Neural progenitor cell (in vitro differentiated cells): ENCODE results near the gene UVSSA. TPM values are rescaled to one million over a fixed set of nuclear protein-coding genes. Genes with fewer than 3 reads are reported as not detected.

Experiments used
- DNase-seq: peaks from one replicate; pipeline ENCODE4 v3.0.0-alpha.2; 2016; ENCODE audit warnings: low spot score
- H2AFZ ChIP-seq: fragments of 200-600 bp; sonication (generic); replicated peaks from 2 replicates; pipeline ENCODE4 v1.6.1; 2016; ENCODE audit warnings: antibody characterized with exemption
- H3F3A ChIP-seq: fragments of 200-600 bp; sonication (generic); 2 replicates; pipeline ENCODE4 v1.6.1; 2016; ENCODE audit warnings: antibody characterized with exemption, low read depth
- H3K27ac ChIP-seq: fragments of 200-600 bp; sonication (generic); 2 replicates; pipeline ENCODE4 v1.5.1; 2016; ENCODE audit warnings: mild to moderate bottlenecking
- H3K27me3 ChIP-seq: fragments of 200-600 bp; sonication (generic); 2 replicates; pipeline ENCODE4 v1.6.1; 2016; ENCODE audit warnings: mild to moderate bottlenecking, moderate library complexity
- H3K36me3 ChIP-seq: fragments of 200-600 bp; sonication (generic); 2 replicates; pipeline ENCODE4 v1.5.1; 2016
- H3K4me1 ChIP-seq: fragments of 200-600 bp; sonication (generic); 2 replicates; pipeline ENCODE4 v1.6.1; 2016; ENCODE audit warnings: mixed run types
- H3K4me2 ChIP-seq: fragments of 200-600 bp; sonication (generic); 2 replicates; pipeline ENCODE4 v1.6.1; 2016
- H3K4me3 ChIP-seq: fragments of 200-600 bp; sonication (generic); 2 replicates; pipeline ENCODE4 v1.5.1; 2016
- H3K79me2 ChIP-seq: fragments of 200-600 bp; sonication (generic); 2 replicates; pipeline ENCODE4 v1.6.1; 2016; ENCODE audit warnings: low read depth
- H3K9ac ChIP-seq: fragments of 200-600 bp; sonication (generic); 2 replicates; pipeline ENCODE4 v1.6.1; 2016
- H3K9me3 ChIP-seq: fragments of 200-600 bp; sonication (generic); 2 replicates; pipeline ENCODE4 v1.5.1; 2016; ENCODE audit warnings: low read depth
- H4K20me1 ChIP-seq: fragments of 200-600 bp; sonication (generic); 2 replicates; pipeline ENCODE4 v1.6.1; 2016; ENCODE audit warnings: low read depth
- H3K27ac Mint-ChIP-seq: 3 replicates; pipeline ENCODE4 v1.8.0; 2021; ENCODE audit warnings: mixed read lengths
- H3K27me3 Mint-ChIP-seq: 2 replicates; pipeline ENCODE4 v1.8.0; 2022; ENCODE audit warnings: low read depth, mild to moderate bottlenecking, inconsistent platforms, moderate library complexity, mixed read lengths; ENCODE audit not compliant: insufficient read depth
- H3K36me3 Mint-ChIP-seq: 3 replicates; pipeline ENCODE4 v1.8.0; 2021; ENCODE audit warnings: mixed read lengths
- H3K4me1 Mint-ChIP-seq: 3 replicates; pipeline ENCODE4 v1.8.0; 2021; ENCODE audit warnings: mixed read lengths
- H3K4me3 Mint-ChIP-seq: 3 replicates; pipeline ENCODE4 v1.8.0; 2021; ENCODE audit warnings: mild to moderate bottlenecking, moderate library complexity, mixed read lengths
- H3K9me3 Mint-ChIP-seq: 3 replicates; pipeline ENCODE4 v1.8.0; 2020; ENCODE audit warnings: mixed read lengths
- EZH2 ChIP-seq: fragments of 200-600 bp; sonication (generic); IDR thresholded peaks from 2 replicates; pipeline ENCODE4 v1.6.1; 2017; ENCODE audit warnings: antibody characterized with exemption, mild to moderate bottlenecking, moderate library complexity
- EZH2phosphoT487 ChIP-seq: fragments of 200-600 bp; sonication (generic); IDR thresholded peaks from 2 replicates; pipeline ENCODE4 v1.6.1; 2017; ENCODE audit warnings: antibody characterized with exemption
- total RNA-seq: library from RNA; depleted of rRNA; stranded (reverse); fragments of >200 nt; gene quantifications from 2 replicates; pipeline ENCODE4 v1.2.3, GENCODE V29; 2015; ENCODE audit warnings: low replicate concordance
- TF ChIP-seq, protein P1 (sequence below): fragments of 200-600 bp; sonication (generic); IDR thresholded peaks from 2 replicates; pipeline ENCODE4 v1.5.1; 2017; ENCODE audit warnings: antibody characterized with exemption, mild to moderate bottlenecking

The UVSSA gene
- total RNA-seq, 1 donor from 2014 or later: 10.9 TPM

DNA sequence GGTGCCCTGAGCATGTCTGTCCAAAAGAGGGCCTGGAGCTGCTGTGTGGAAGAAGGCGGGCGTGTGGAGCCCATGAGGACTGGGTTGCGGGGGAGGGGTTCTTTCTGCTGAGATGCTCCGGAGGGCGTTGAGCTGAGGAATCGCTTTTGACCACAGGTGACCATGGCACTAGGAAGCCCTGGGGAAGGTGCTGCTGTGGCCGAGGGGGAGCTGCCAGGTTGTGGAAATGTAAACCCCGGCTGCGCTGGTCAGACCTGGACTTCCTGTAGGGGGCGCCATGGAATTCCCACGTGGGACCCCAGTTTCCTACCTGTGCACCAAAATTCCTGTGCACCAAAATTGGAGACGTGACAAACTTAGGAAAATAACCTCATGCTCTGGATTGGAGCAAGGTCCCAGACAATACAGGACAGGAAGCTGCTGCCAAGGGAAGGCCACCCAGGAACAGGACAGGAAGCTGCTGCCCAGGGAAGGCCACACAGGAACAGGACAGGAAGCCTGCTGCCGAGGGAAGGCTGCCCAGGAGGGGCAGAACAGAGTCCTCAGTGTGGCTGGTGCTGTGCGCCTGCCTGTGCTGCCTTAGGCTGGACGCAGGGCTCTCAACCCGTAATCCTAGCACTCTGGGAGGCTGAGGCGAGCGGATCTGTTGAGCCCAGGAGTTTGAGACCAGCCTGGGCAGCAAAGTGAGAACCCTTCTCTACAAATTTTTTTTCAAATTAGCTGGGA is 28.4 kb upstream of the UVSSA start:
- no peak overlapping the region for H3K27ac ChIP-seq
- Mint-ChIP-seq H3K9me3 (no peaks in the 10 kb centered on the region), H3K27me3 (peaks cover 9% of the 10 kb centered on the region), H3K4me1 (no peaks in the 10 kb centered on the region), H3K4me3 (peak overlapping the region; percentile 51), H3K27ac (no peak overlapping the region), H3K36me3 (peaks cover 30% of the 10 kb centered on the region)
- no peaks in the 10 kb centered on the region for H3K4me1 ChIP-seq
- no peak overlapping the region for H3K4me3 ChIP-seq
- H3K4me2 ChIP-seq: no peak overlapping the region
- H3F3A ChIP-seq: no peaks in the 10 kb centered on the region
- peak; percentile 28 for DNase-seq
- H3K36me3 ChIP-seq: no peaks in the 10 kb centered on the region
- H3K9me3 ChIP-seq: no peaks in the 10 kb centered on the region
- TF ChIP-seq EZH2phosphoT487: no peak
- TF ChIP-seq, protein P1, sequence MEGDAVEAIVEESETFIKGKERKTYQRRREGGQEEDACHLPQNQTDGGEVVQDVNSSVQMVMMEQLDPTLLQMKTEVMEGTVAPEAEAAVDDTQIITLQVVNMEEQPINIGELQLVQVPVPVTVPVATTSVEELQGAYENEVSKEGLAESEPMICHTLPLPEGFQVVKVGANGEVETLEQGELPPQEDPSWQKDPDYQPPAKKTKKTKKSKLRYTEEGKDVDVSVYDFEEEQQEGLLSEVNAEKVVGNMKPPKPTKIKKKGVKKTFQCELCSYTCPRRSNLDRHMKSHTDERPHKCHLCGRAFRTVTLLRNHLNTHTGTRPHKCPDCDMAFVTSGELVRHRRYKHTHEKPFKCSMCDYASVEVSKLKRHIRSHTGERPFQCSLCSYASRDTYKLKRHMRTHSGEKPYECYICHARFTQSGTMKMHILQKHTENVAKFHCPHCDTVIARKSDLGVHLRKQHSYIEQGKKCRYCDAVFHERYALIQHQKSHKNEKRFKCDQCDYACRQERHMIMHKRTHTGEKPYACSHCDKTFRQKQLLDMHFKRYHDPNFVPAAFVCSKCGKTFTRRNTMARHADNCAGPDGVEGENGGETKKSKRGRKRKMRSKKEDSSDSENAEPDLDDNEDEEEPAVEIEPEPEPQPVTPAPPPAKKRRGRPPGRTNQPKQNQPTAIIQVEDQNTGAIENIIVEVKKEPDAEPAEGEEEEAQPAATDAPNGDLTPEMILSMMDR: peak; percentile 57
- TF ChIP-seq EZH2: no peak
- H3K79me2 ChIP-seq: no peaks in the 10 kb centered on the region
- H2AFZ ChIP-seq: no peak overlapping the region
- no peaks in the 10 kb centered on the region for H4K20me1 ChIP-seq
- no peak overlapping the region for H3K9ac ChIP-seq
- H3K27me3 ChIP-seq: no peaks in the 10 kb centered on the region

DNA sequence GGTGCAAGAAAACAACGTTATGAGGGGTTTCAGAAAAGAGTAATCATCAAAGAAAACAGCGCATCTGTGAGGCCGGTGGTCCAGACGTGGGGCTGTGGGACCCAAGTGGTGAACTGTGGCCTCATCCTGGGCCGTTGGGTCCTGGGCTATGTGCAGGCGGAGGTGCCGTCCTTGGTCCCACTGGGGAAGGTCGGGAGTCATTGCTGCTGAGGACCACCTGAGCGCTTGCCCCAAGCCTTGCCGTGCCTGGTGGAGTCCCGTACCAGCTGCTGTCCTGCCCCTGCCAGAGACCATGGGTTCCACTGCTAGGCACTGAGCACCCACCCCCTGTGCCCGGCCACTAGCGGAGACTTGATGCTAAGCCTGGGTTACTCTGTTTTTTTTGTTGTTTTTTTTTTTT is 25.5 kb upstream of the UVSSA start:
- H3K27ac ChIP-seq: no peak overlapping the region
- no peak overlapping the region for H3K4me3 Mint-ChIP-seq
- no peaks in the 10 kb centered on the region for H3K27me3 ChIP-seq
- no peak overlapping the region for H2AFZ ChIP-seq
- H3K36me3 ChIP-seq: no peaks in the 10 kb centered on the region
- H3K9me3 Mint-ChIP-seq: no peaks in the 10 kb centered on the region
- H3K79me2 ChIP-seq: no peaks in the 10 kb centered on the region
- DNase-seq: no peak
- no peak overlapping the region for H3K4me2 ChIP-seq
- H3F3A ChIP-seq: no peaks in the 10 kb centered on the region
- H3K9ac ChIP-seq: no peak overlapping the region
- no peaks in the 10 kb centered on the region for H3K4me1 Mint-ChIP-seq
- TF ChIP-seq EZH2: no peak
- TF ChIP-seq, protein P1: no peak
- no peak for TF ChIP-seq EZH2phosphoT487
- H4K20me1 ChIP-seq: no peaks in the 10 kb centered on the region
- no peak overlapping the region for H3K4me3 ChIP-seq
- no peaks in the 10 kb centered on the region for H3K9me3 ChIP-seq
- H3K27me3 Mint-ChIP-seq: peaks cover 9% of the 10 kb centered on the region
- peaks cover 21% of the 10 kb centered on the region for H3K36me3 Mint-ChIP-seq
- no peaks in the 10 kb centered on the region for H3K4me1 ChIP-seq
- no peak overlapping the region for H3K27ac Mint-ChIP-seq

GRCh38 chr4:1321946-1322650 is 24.9 kb upstream of the UVSSA start:
- H3K27me3 ChIP-seq: no peaks in the 10 kb centered on the region
- no peaks in the 10 kb centered on the region for H3K4me1 ChIP-seq
- no peak overlapping the region for H3K4me2 ChIP-seq
- H3K27ac ChIP-seq: no peak overlapping the region
- H3K9ac ChIP-seq: no peak overlapping the region
- H3K9me3 ChIP-seq: no peaks in the 10 kb centered on the region
- Mint-ChIP-seq H3K4me3 (no peak overlapping the region), H3K27me3 (peaks cover 9% of the 10 kb centered on the region), H3K27ac (no peak overlapping the region), H3K9me3 (no peaks in the 10 kb centered on the region), H3K4me1 (no peaks in the 10 kb centered on the region), H3K36me3 (peaks cover 21% of the 10 kb centered on the region)
- H3F3A ChIP-seq: no peaks in the 10 kb centered on the region
- H3K36me3 ChIP-seq: no peaks in the 10 kb centered on the region
- no peaks in the 10 kb centered on the region for H4K20me1 ChIP-seq
- H3K4me3 ChIP-seq: no peak overlapping the region
- TF ChIP-seq EZH2 (no peak), EZH2phosphoT487 (no peak)
- TF ChIP-seq, protein P1: no peak
- H2AFZ ChIP-seq: no peak overlapping the region
- no peaks in the 10 kb centered on the region for H3K79me2 ChIP-seq
- no peak for DNase-seq
